Endothelial cell of umbilical vein (primary cell): ENCODE results near the gene KLF8.

Experiments used
- EZH2 ChIP-seq: IDR thresholded peaks from 2 replicates; pipeline ENCODE4 v1.6.1; 2012; ENCODE audit warnings: borderline replicate concordance, low read depth, mild to moderate bottlenecking, moderate library complexity, low read length, inconsistent platforms; ENCODE audit not compliant: severe bottlenecking
- GATA2 ChIP-seq: IDR thresholded peaks from 2 replicates; pipeline ENCODE4 v1.7.0; 2011; ENCODE audit warnings: low read depth, mild to moderate bottlenecking, moderate library complexity, mixed read lengths, low read length; ENCODE audit not compliant: insufficient read length, insufficient read depth
- JUN ChIP-seq: IDR thresholded peaks from 2 replicates; pipeline ENCODE4 v1.6.1; 2011; ENCODE audit warnings: borderline replicate concordance, low read depth; ENCODE audit not compliant: insufficient read length, insufficient read depth
- MYC ChIP-seq: IDR thresholded peaks from one replicate; pipeline ENCODE4 v1.6.1; 2011; ENCODE audit warnings: mild to moderate bottlenecking, low read depth, low read length
- POLR2A ChIP-seq: IDR thresholded peaks from 2 replicates; pipeline ENCODE4 v1.6.1; 2012; ENCODE audit warnings: low read depth, mild to moderate bottlenecking, control low read depth, low read length
- TF ChIP-seq, protein P1 (sequence below), 2 donors: IDR thresholded peaks; 1 replicate in 1 of 2; 2 replicates in 1 of 2; pipeline ENCODE4 v1.5.1; 2011; ENCODE audit warnings: low read length in 2 of 2, mild to moderate bottlenecking in 2 of 2, moderate library complexity in 2 of 2, control low read depth in 1 of 2, inconsistent platforms in 1 of 2, low read depth in 1 of 2; ENCODE audit not compliant: insufficient read depth in 1 of 2; ENCODE audit errors: extremely low read depth in 1 of 2

- TF ChIP-seq EZH2 (no peak), MYC (no peak), GATA2 (no peak), POLR2A (no peak), JUN (no peak)
- TF ChIP-seq, protein P1, sequence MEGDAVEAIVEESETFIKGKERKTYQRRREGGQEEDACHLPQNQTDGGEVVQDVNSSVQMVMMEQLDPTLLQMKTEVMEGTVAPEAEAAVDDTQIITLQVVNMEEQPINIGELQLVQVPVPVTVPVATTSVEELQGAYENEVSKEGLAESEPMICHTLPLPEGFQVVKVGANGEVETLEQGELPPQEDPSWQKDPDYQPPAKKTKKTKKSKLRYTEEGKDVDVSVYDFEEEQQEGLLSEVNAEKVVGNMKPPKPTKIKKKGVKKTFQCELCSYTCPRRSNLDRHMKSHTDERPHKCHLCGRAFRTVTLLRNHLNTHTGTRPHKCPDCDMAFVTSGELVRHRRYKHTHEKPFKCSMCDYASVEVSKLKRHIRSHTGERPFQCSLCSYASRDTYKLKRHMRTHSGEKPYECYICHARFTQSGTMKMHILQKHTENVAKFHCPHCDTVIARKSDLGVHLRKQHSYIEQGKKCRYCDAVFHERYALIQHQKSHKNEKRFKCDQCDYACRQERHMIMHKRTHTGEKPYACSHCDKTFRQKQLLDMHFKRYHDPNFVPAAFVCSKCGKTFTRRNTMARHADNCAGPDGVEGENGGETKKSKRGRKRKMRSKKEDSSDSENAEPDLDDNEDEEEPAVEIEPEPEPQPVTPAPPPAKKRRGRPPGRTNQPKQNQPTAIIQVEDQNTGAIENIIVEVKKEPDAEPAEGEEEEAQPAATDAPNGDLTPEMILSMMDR (IDR thresholded peaks at IDR 0.05; ENCODE audit: extremely low read depth in 1 of 2, insufficient read depth in 1 of 2, low read depth in 1 of 2, low read length in 2 of 2), result no peak
Measured at GRCh38 chrX:56278692-56279091, 46.5 kb downstream of the KLF8 start.
